SH-SY5Y (cell line): ENCODE data around the gene TAF10.

Experiments used
- GATA2 ChIP-seq: IDR thresholded peaks from 2 replicates; pipeline ENCODE4 v1.6.1; 2011; ENCODE audit warnings: mild to moderate bottlenecking, low read depth, low read length
- GATA3 ChIP-seq: IDR thresholded peaks from 2 replicates; pipeline ENCODE4 v1.6.1; 2011; ENCODE audit warnings: low read depth, mild to moderate bottlenecking, low read length, moderate library complexity

DNA sequence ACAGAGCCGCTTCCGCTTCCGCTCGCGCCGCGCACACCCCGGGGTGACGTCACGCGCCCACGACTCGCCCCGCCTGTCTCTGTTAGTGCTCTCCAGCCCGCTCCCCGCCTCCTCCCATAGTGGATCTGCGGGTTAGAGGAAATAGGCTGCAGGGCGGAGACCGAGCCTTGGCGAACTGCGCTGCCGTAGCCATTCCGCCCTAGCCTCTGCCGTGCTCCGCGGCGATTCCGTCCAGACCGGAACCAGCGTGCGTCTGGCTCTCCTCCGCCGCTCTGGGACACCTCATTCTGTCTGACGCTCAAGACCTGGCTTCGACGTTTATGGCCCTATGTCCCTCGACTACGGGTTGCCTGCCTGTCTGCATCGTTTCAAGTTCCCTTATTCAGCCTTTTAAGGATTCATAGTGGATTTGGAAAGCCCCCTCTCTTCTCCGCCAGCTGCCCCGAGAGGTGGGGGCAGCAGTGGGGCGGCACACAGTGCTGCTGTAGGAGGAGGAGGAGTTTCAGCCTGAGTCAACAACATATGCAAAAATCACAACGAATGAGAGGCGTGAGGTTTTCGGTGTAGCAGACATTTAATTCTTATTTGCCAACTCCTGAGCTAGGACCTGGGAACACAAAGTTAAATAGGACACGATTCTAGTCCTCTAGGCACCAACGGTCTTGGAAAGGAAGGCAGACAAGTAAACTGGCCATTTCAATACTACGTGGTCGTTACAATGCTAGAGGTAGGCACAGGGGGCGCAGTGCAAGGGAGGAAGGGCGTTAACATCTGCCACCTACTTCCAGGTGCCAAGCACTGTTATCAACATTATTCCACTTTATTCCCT is at the start of gene TAF10:
- TF ChIP-seq GATA2, result no peak
- no peak for TF ChIP-seq GATA3
